Measurements from ENCODE around the gene GRM6.
A peak's percentile ranks its signal among the peaks of the same experiment; 100 is the strongest.

Gene GRM6

DNA sequence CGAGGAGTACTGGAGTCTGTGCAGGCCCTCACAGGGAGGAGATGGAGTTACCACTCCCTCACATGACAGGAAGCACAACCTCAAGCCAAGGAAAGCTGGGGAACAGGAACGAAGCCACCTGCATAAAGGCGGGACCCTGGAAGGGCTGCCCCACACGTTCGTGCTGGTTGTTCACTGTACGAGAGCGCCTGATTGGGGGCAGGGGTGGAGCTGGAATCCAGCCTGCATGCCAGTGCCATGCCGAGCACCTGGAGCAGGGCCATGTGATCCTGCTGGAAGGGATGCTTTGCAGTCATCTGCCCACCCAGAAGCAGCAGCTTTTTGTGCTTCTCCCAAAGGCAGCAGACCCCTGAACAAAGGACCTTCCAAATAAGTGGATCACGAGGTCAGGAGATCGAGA, 11.4 kb downstream of the GRM6 start:
- no peak for DNase-seq

DNA sequence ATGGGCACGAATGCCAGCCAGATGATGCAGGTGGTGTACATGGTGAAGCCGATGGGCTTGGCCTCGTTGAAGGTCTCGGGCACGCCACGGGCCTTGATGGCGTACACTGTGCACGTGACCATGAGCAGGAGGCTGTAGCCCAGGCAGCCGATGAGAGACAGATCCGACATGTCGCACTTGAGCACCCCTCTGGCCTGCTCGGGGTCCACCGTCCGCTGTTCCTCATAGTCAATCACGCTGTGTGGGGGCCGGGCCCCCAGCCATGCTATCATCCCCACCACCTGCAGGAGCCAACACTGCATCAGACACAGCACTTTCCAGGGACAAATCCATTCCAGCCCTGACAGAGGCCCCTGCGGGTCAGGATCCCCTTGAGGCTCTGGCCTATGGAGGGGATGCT, 12.2 kb downstream of the GRM6 start:
- no peak for DNase-seq

- DNase-seq = no peak
These were observed 13.7 kb downstream of the GRM6 start for GRCh38 chr5:178981381-178981780.

GRCh38 chr5:178965465-178966055, 29.6 kb downstream of the GRM6 start:
- DNase-seq = no peak

DNA sequence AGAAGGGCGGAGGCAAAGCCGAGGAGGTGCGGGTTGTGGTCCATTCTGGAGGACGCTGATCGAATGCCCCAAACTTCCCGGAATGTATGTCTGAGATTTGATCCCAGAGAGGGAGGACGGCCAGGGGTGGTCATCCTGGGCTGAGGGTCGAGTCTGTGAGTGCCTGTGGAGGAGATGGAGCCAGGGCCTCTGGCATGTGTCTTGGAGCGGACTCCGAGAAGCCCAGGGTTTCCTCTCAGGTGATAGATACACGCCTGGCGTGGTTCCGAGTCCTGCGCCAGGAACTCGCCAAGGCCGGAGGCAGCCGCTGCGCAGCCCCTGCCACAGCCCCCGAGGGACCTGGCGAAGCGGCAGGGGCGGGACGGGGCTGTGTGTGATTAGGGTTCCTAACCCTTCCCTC, 53.8 kb downstream of the GRM6 start:
- DNase-seq = no peak

- peak; percentile 98 for DNase-seq
These were observed 54.4 kb downstream of the GRM6 start, which contains the start of gene ZNF454 for GRCh38 chr5:178940569-178941360. ZNF454 (plus strand) TSS chr5:178941198; CDS start chr5:178942792, 1,594 bp downstream.

DNA sequence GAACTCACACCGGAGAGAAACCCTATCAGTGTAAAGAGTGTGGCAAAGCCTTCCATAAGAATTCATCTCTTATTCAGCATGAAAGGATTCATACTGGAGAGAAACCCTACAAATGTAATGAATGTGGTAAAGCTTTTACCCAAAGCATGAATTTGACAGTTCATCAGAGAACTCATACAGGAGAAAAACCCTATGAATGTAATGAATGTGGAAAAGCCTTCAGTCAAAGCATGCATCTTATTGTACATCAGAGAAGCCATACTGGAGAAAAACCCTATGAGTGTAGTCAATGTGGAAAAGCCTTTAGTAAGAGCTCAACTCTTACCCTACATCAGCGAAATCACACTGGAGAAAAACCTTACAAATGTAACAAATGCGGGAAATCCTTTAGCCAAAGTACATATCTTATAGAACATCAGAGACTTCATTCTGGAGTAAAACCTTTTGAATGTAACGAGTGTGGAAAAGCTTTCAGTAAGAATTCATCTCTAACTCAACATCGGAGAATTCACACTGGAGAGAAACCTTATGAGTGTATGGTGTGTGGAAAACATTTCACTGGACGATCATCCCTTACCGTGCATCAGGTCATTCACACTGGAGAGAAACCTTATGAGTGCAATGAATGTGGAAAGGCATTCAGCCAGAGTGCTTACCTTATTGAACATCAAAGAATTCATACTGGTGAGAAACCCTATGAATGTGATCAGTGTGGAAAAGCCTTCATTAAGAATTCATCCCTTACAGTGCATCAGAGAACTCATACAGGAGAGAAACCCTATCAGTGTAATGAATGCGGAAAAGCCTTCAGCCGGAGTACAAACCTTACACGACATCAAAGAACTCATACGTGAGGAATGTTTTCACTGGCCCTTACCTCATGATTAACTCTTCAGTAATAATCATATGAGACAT, 63.0 kb downstream of the GRM6 start:
- no peak for DNase-seq

All from eye (tissue), 1 donor.